A673 (cell line): ENCODE results near the gene MAGOH. TPM values are rescaled to one million over a fixed set of nuclear protein-coding genes. Genes with fewer than 3 reads are reported as not detected.

ENCODE experiments used
- BruUV-seq: library from RNA; stranded (reverse); fragments of 400-500 nt; replicated peaks from 2 replicates; lab custom pipeline; 2021; lab: Mats Ljungman, UMichigan
- CTCF ChIA-PET: fragments of 300-600 bp; sonication (Branson Sonifier 250); formaldehyde crosslinking; loops from one replicate; lab custom pipeline; 2022; ENCODE audit warnings: antibody characterized with exemption; lab: Charles Lee
- POLR2A ChIA-PET: fragments of 300-600 bp; sonication (Branson Sonifier 250); formaldehyde crosslinking; loops from one replicate; lab custom pipeline; 2022; ENCODE audit warnings: antibody characterized with exemption; ENCODE audit not compliant: low non-redundant PET; lab: Charles Lee
- DNase-seq: peaks from one replicate; pipeline ENCODE4 v3.0.0-alpha.2; 2015; ENCODE audit warnings: low spot score
- H3K27ac ChIP-seq: fragments of 200-600 bp; sonication (generic); 2 replicates; pipeline ENCODE4 v1.5.1; 2016; ENCODE audit warnings: mixed run types, low read depth, mild to moderate bottlenecking, mixed read lengths, antibody characterized with exemption, low read length; ENCODE audit not compliant: poor library complexity, severe bottlenecking
- H3K27me3 ChIP-seq: fragments of 200-600 bp; sonication (generic); replicated peaks from 2 replicates; pipeline ENCODE4 v1.6.1; 2017; ENCODE audit warnings: mixed run types, low read depth, mild to moderate bottlenecking, mixed read lengths, antibody characterized with exemption, low read length; ENCODE audit not compliant: insufficient read depth, poor library complexity
- H3K36me3 ChIP-seq: fragments of 200-600 bp; sonication (generic); 2 replicates; pipeline ENCODE4 v1.6.1; 2016; ENCODE audit warnings: mixed run types, mild to moderate bottlenecking, mixed read lengths, antibody characterized with exemption, low read length; ENCODE audit not compliant: insufficient read depth, poor library complexity, severe bottlenecking
- H3K4me1 ChIP-seq: fragments of 200-600 bp; sonication (generic); 2 replicates; pipeline ENCODE4 v1.6.1; 2017; ENCODE audit warnings: mixed run types, mild to moderate bottlenecking, mixed read lengths, antibody characterized with exemption, low read length; ENCODE audit not compliant: insufficient read depth, poor library complexity, severe bottlenecking
- H3K4me3 ChIP-seq: fragments of 200-600 bp; sonication (generic); 2 replicates; pipeline ENCODE4 v1.5.1; 2016; ENCODE audit warnings: low read depth, mixed run types, mild to moderate bottlenecking, mixed read lengths, low read length; ENCODE audit not compliant: poor library complexity, severe bottlenecking
- H3K9me3 ChIP-seq: fragments of 200-600 bp; sonication (generic); 2 replicates; pipeline ENCODE4 v1.6.1; 2016; ENCODE audit warnings: mixed run types, low read depth, mild to moderate bottlenecking, mixed read lengths, antibody characterized with exemption, low read length; ENCODE audit not compliant: poor library complexity, severe bottlenecking
- CTCF ChIP-seq: fragments of 300-800, 200-600 bp; sonication (generic); conservative IDR thresholded peaks from 2 replicates; pipeline ENCODE4 v1.5.1; 2017; ENCODE audit warnings: low read depth, mild to moderate bottlenecking, antibody characterized with exemption, low read length, moderate library complexity, mixed read lengths
- EZH2 ChIP-seq: fragments of 200-600 bp; sonication (generic); IDR thresholded peaks from 2 replicates; pipeline ENCODE4 v1.6.1; 2017; ENCODE audit warnings: borderline replicate concordance, low read depth, mild to moderate bottlenecking, mixed read lengths, antibody characterized with exemption, low read length; ENCODE audit not compliant: poor library complexity, severe bottlenecking
- intact Hi-C: fragments of 100-400 bp; cut with micrococcal nuclease; formaldehyde crosslinking; loops from one replicate; pipeline ENCODE4 v1.10.0; 2022; ENCODE audit not compliant: unreplicated experiment
- total RNA-seq: library from RNA; stranded (reverse); gene quantifications from 2 replicates; pipeline ENCODE4 v1.2.3, GENCODE V29; 2021

Gene MAGOH
- total RNA-seq, 1 experiment from 2014 or later: 76.3 TPM

- no peaks in the 10 kb centered on the region for H3K36me3 ChIP-seq
- no TSS peak for BruUV-seq
- no peak overlapping the region for H3K27ac ChIP-seq
- no peak for DNase-seq
- intact Hi-C loops: loop anchor here (10.0 kb wide), 1 partner anchor 1401 kb away; no protein-coding TSS in a partner anchor
- H3K9me3 ChIP-seq: no peaks in the 10 kb centered on the region
- CTCF ChIA-PET: no interaction called here
- POLR2A ChIA-PET: no interaction called here
- TF ChIP-seq EZH2 (no peak), CTCF (no peak)
- no peaks in the 10 kb centered on the region for H3K4me1 ChIP-seq
- H3K4me3 ChIP-seq: no peak overlapping the region
- H3K27me3 ChIP-seq: no peaks in the 10 kb centered on the region
Measured at GRCh38 chr1:53273526-53273925, 35.2 kb upstream of the MAGOH start.

- no peak for DNase-seq
- Histone ChIP-seq H3K4me1 (no peaks in the 10 kb centered on the region), H3K27ac (no peak overlapping the region), H3K36me3 (no peaks in the 10 kb centered on the region), H3K9me3 (no peaks in the 10 kb centered on the region), H3K4me3 (no peak overlapping the region), H3K27me3 (no peaks in the 10 kb centered on the region)
- BruUV-seq: no TSS peak
- CTCF ChIA-PET: interaction anchor here (1.1 kb wide), 1 partner anchor 1538 kb away, joined by 3 read pairs; no protein-coding TSS in a partner anchor
- POLR2A ChIA-PET: no interaction called here
- TF ChIP-seq EZH2: no peak
- no peak for TF ChIP-seq CTCF
- intact Hi-C loops: loop anchor here (10.0 kb wide), 1 partner anchor 1402 kb away; no protein-coding TSS in a partner anchor
Measured at GRCh38 chr1:53272349-53272748, 34.0 kb upstream of the MAGOH start.

- POLR2A ChIA-PET: no interaction called here
Measured at GRCh38 chr1:53271446-53272090, 33.2 kb upstream of the MAGOH start.

More at GRCh38 chr1:53271446-53272090, 33.2 kb upstream of the MAGOH start:
- intact Hi-C loops: loop anchor here (10.0 kb wide), 1 partner anchor 1403 kb away; no protein-coding TSS in a partner anchor
- Histone ChIP-seq H3K4me3 (no peak overlapping the region), H3K27me3 (no peaks in the 10 kb centered on the region), H3K27ac (no peak overlapping the region), H3K36me3 (no peaks in the 10 kb centered on the region), H3K9me3 (no peaks in the 10 kb centered on the region), H3K4me1 (no peaks in the 10 kb centered on the region)
- no peak for DNase-seq
- BruUV-seq: no TSS peak
- CTCF ChIA-PET: interaction anchor here (0.6 to 1.1 kb wide), 2 partner anchors 14 to 1538 kb away, joined by 3 read pairs; no protein-coding TSS in a partner anchor
- TF ChIP-seq EZH2: no peak
- no peak for TF ChIP-seq CTCF
